22Rv1 (cell line): ENCODE data around the gene NFATC2.

Source experiments
- H3K27ac ChIP-seq: fragments of 450-650 bp; 2 replicates; pipeline ENCODE4 v1.5.1; 2017
- ZFX ChIP-seq: fragments of 450-650 bp; IDR thresholded peaks from 2 replicates; pipeline ENCODE4 v1.6.1; 2017; ENCODE audit warnings: antibody characterized with exemption, borderline replicate concordance
- TF ChIP-seq, protein P1 (sequence below): fragments of 450-650 bp; IDR thresholded peaks from 2 replicates; pipeline ENCODE4 v1.5.1; 2017; ENCODE audit warnings: mild to moderate bottlenecking

The NFATC2 gene

DNA sequence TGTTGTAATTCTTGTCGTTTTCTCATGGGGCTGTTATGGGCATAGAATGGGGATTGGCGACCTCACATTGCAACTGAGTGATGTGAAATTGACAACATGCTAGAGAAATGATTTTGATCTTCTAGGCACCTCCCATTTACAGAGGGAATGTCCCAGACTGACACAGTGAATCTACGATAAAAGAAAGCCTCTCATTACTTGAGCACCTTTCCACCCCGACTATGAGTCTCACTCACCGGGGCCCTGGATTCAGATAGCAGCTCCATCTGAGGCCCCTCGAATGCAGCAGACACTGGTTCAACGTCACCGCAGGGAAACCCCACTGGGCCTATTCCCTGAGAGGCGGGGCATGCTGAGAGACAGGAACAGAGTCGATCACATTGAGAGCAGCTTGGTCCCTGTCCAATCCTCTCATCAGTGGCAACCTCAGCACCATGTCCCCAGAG, 49.1 kb downstream of the NFATC2 start:
- H3K27ac ChIP-seq = no peak overlapping the region
- no peak for TF ChIP-seq ZFX
- TF ChIP-seq, protein P1, sequence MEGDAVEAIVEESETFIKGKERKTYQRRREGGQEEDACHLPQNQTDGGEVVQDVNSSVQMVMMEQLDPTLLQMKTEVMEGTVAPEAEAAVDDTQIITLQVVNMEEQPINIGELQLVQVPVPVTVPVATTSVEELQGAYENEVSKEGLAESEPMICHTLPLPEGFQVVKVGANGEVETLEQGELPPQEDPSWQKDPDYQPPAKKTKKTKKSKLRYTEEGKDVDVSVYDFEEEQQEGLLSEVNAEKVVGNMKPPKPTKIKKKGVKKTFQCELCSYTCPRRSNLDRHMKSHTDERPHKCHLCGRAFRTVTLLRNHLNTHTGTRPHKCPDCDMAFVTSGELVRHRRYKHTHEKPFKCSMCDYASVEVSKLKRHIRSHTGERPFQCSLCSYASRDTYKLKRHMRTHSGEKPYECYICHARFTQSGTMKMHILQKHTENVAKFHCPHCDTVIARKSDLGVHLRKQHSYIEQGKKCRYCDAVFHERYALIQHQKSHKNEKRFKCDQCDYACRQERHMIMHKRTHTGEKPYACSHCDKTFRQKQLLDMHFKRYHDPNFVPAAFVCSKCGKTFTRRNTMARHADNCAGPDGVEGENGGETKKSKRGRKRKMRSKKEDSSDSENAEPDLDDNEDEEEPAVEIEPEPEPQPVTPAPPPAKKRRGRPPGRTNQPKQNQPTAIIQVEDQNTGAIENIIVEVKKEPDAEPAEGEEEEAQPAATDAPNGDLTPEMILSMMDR = no peak

DNA sequence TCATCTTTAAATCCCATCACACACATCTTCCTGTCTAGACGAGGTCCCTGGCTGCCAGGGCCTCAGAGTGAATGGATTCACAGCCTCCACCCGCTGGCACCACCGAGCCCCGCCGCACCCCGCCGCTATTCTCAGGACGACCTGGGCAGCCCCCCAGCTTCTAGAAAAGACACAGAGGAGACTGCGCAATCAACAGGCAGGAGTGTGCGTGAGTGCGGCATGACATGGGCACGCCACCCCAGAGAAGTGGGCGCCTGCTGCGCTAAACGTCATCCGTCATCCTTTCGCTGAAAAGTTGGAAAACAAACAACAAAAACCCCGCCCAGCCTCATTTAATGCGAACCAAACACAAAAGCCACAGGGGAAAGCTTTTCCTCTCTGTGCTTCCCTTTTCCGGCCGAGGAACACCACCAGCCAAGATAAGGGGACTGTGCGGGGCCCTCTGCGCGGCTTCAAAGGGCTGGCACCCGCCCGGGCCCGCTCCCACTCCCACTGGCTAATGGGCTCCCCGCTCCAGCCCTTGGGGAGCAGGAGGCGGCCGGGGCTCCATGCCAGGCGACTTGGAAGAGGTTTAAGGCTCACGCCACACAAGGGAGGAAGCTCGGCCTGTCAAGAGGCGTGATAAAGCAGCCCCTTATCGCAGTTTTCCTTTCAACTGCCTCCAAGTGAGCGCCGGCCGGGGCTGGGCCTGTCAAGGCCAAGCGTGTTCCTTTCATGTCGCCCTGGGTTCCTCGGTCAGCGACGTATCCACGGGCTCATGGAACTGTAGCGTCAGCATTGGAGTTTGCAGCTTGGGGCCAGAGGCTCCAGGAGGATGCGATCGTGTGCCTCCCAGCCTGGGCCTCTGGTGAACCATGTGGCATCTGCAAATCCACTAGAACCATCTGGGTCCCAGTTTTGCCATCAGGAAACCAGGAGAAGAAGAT, 50.1 kb downstream of the NFATC2 start:
- no peak overlapping the region for H3K27ac ChIP-seq

DNA sequence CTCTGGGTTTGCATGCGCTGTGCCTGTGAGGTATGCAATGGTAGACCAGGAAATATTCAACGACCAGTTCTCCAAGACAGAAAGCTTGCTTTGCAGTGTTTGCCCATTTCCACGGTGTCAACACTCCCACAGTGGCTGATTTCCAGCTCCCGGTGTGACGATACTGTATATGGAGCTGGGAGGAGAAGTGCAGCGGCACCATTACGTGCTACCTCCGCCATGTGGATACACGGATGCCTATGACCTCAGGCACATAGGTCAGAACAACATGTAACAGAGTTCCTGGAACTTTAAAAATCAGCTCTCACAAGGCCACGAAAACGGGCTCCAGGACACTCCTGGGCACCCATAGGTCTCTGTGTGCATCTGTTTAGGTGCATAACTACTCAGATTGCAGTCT, 51.1 kb downstream of the NFATC2 start:
- no peak overlapping the region for H3K27ac ChIP-seq

More for the DNA sequence above, 50.1 kb downstream of the NFATC2 start:
- no peak for TF ChIP-seq ZFX
- TF ChIP-seq, protein P1 = no peak

DNA sequence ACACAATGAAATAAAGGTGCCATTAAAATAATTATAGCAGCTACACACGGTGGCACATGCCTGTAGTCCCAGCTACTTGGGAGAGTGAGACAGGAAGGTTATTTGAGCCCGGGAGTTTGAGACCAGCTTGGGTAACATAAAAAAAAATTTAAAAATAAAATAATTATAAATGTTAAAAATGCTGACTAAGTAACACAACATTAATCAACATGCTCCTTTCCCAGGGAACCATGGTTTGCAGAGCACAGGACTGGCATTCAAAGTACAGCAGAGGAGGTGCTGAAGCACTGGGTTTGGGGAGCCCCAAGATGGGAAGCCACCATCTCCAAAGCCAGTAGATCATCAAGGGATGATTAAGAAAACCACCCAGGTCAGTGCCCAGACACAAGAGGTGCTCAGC, 51.9 kb downstream of the NFATC2 start:
- H3K27ac ChIP-seq = no peak overlapping the region
- TF ChIP-seq, protein P1 = no peak
- TF ChIP-seq ZFX = no peak

More for the DNA sequence above, 51.1 kb downstream of the NFATC2 start:
- TF ChIP-seq, protein P1 = no peak
- TF ChIP-seq ZFX = no peak

DNA sequence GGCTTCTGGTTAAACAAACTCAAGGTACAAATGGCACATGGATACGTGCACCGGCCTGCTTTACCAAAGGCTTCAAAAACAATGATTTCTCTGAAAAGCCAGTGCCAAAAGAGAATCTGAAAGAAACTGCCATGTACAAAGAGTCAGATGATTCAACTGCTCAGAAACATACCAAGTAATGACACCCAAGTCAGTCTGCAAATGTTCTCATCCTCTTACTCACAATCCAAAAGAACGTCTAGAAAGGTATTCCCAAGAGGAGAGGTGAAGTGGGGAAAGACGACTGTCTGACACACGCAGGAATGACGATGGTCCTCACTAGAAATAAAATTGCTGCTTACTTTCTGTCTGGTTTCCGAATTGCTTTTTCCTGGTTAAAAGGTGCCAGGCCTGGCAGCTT, 52.9 kb downstream of the NFATC2 start:
- TF ChIP-seq, protein P1 = no peak
- no peak for TF ChIP-seq ZFX
- no peak overlapping the region for H3K27ac ChIP-seq

DNA sequence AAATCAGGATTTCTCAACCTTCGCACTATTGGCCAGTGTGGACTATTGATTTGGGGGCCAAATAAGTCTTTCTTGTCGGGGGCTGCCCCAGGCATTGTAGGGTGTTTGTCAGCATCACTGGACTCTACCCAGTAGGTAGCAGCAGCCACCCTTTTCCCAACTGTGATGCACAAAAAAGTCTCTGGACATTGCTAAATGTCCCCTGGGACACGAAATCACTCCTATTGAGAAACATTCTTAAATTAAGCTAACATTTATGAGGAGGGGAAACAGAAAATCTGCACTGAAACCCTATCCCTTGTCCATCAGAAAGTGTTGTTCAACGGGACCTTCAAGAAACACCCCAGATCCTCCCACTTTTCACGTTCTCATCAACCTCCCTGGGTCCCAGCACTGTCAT, 54.2 kb downstream of the NFATC2 start:
- H3K27ac ChIP-seq = no peak overlapping the region
- TF ChIP-seq, protein P1 = no peak
- no peak for TF ChIP-seq ZFX
